Epithelial cell of esophagus (primary cell): ENCODE data around the gene IRS4.

Source experiments
- DNase-seq: peaks from one replicate; pipeline ENCODE4 v3.0.0; 2010; ENCODE audit warnings: low read depth
- H3K4me3 ChIP-seq: 2 replicates; pipeline ENCODE4 v1.5.1; 2011; ENCODE audit warnings: mild to moderate bottlenecking, low read length, control low read depth
- CTCF ChIP-seq: IDR thresholded peaks from 2 replicates; pipeline ENCODE4 v1.5.1; 2011; ENCODE audit warnings: low read depth, mild to moderate bottlenecking, low read length, control low read depth, inconsistent platforms; ENCODE audit not compliant: insufficient read depth; ENCODE audit errors: missing control alignments

The IRS4 gene

GRCh38 chrX:108735091-108735678 lies 1.2 kb downstream of the IRS4 start:
- no peak overlapping the region for H3K4me3 ChIP-seq
- peak; percentile 11 for TF ChIP-seq CTCF
- DNase-seq: peak; percentile 2

GRCh38 chrX:108734426-108734825 lies 1.9 kb downstream of the IRS4 start:
- H3K4me3 ChIP-seq: no peak overlapping the region
- no peak for TF ChIP-seq CTCF
- no peak for DNase-seq

GRCh38 chrX:108732630-108733321 lies 3.6 kb downstream of the IRS4 start:
- no peak overlapping the region for H3K4me3 ChIP-seq
- DNase-seq: peak; percentile 3
- TF ChIP-seq CTCF: no peak

GRCh38 chrX:108731153-108731552 lies 5.2 kb downstream of the IRS4 start:
- TF ChIP-seq CTCF: no peak
- H3K4me3 ChIP-seq: no peak overlapping the region
- DNase-seq: no peak

- DNase-seq: no peak
- H3K4me3 ChIP-seq: no peak overlapping the region
- no peak for TF ChIP-seq CTCF
Observed at GRCh38 chrX:108726748-108727147, 9.6 kb downstream of the IRS4 start.

- TF ChIP-seq CTCF: no peak
- H3K4me3 ChIP-seq: no peak overlapping the region
- no peak for DNase-seq
Observed at GRCh38 chrX:108722561-108722960, 13.8 kb downstream of the IRS4 start.

- H3K4me3 ChIP-seq: no peak overlapping the region
- no peak for TF ChIP-seq CTCF
- no peak for DNase-seq
Observed at GRCh38 chrX:108712886-108713285, 23.5 kb downstream of the IRS4 start.
